LNCaP clone FGC (cell line): ENCODE results near the gene GLOD5.

Source experiments
- DNase-seq: peaks from one replicate; pipeline ENCODE4 v3.0.0-alpha.2; 2011; ENCODE audit warnings: low read depth
- H3K4me3 ChIP-seq: 2 replicates; pipeline ENCODE4 v1.5.1; 2011; ENCODE audit warnings: mild to moderate bottlenecking, low read depth, low read length, control low read depth
- TF ChIP-seq, protein P1 (sequence below): IDR thresholded peaks from 2 replicates; pipeline ENCODE4 v1.5.1; 2012; ENCODE audit warnings: mild to moderate bottlenecking; ENCODE audit not compliant: control insufficient read depth, insufficient read depth; ENCODE audit errors: extremely low read depth

GLOD5 gene

DNA sequence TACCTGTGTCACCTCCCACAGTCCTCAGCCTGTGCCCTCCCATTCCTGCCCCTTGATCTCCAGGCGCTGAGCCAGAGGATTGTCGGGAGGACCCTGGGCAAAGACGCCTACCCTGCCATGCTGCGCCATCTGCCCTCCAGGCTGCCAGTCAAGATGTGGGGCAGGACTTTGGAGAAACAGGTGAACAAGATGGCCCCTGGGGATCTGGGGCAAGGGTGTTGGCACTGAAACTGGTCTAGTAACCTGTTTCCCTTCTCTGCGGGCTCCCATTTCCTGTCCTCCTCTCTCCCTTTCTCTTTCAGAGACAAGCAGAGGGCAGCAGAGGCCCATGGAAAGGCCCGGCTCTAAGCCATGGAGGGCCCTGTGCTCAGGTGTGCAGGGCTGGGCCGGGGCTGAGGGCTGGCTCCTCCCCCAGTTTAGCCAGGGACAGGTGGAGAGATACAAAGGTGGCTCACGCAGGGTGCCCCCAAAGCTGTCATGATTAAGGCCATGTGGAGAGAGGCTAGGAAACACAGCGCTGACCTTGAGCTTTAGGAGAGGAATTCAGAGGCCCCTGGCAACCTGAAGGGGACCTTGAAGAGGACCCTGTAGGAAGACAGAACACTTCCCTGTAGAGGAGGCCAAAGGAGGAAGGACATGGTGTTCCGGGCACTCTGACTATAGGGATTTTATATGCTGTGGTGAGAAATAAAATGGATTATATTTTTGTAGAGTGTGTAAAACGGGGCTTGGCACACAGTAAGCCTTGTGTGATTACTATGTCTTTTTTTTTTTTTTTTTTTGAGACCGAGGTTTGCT lies at the start of gene GLOD5:
GLOD5 (plus strand) TSS at position 74 of the 798 bp plus-strand sequence; CDS start at position 118, 44 bp downstream.
- peak; percentile 79 for DNase-seq
- TF ChIP-seq, protein P1, sequence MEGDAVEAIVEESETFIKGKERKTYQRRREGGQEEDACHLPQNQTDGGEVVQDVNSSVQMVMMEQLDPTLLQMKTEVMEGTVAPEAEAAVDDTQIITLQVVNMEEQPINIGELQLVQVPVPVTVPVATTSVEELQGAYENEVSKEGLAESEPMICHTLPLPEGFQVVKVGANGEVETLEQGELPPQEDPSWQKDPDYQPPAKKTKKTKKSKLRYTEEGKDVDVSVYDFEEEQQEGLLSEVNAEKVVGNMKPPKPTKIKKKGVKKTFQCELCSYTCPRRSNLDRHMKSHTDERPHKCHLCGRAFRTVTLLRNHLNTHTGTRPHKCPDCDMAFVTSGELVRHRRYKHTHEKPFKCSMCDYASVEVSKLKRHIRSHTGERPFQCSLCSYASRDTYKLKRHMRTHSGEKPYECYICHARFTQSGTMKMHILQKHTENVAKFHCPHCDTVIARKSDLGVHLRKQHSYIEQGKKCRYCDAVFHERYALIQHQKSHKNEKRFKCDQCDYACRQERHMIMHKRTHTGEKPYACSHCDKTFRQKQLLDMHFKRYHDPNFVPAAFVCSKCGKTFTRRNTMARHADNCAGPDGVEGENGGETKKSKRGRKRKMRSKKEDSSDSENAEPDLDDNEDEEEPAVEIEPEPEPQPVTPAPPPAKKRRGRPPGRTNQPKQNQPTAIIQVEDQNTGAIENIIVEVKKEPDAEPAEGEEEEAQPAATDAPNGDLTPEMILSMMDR, result peak; percentile 66
- peak within 1 kb of the TSS; percentile 41 for H3K4me3 ChIP-seq

DNA sequence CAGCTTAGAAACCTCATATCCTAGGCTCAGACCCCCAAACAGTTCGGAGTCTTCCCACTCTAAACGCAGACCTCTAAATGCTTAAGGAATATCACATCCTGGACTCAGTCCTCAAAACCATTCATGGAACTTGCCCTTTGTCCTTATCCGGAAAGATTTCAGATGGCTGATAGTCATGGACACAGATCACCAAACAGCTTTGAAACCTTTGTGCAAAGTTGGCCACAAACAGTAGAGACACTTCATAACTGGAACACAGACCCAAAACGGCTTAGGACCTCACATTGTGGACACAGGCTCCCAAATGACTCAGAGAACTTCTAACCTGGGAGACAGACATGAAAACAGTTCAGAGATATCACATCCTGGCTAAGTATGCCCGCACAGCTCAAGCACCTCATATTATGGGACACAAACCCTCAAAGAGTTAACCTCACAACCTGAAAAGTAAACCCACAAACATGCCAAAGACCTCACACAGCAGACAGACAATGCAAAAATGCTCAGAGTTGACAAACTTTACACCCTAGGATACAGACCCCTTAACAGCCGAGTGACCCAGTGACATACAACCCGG lies 49.5 kb upstream of the GLOD5 start:
- DNase-seq, result no peak
- TF ChIP-seq, protein P1, result no peak
- H3K4me3 ChIP-seq, result no peak overlapping the region

DNA sequence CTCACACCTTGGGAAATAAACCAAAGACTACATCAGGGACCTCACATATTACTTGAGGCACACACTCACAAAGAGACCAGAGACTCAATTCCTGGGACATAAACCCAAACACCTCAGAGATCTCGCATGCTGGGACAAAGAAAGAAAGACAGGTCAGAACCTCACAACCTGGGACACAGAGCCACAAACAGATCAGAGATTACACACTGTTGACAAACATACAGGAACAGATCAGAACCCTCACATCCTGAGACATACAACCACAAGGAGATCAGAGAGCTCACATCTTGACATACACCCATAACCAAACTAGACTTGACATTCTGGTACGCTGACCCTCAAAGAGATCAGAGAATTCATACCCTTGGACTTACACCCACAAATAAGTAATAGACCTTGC lies 47.7 kb upstream of the GLOD5 start:
- DNase-seq, result no peak
- no peak overlapping the region for H3K4me3 ChIP-seq
- TF ChIP-seq, protein P1, result no peak

DNA sequence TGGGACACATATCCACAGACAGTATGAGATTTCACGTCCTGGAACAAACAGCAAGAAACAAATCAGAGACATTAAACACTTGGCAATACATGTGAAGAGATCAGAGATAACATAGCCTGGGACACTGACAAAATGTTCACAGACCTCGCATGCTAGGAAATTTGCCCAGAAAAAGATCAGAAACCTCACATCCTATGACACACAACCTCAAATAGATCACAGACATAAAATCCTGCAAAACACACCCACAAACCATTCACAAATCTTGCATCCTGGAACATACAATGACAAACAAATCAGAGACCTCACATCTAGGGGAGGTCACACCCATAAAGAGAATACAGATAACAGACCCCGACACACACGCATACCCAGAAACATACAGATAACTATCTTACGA lies 47.0 kb upstream of the GLOD5 start:
- no peak for DNase-seq
- no peak overlapping the region for H3K4me3 ChIP-seq
- TF ChIP-seq, protein P1, result no peak

DNA sequence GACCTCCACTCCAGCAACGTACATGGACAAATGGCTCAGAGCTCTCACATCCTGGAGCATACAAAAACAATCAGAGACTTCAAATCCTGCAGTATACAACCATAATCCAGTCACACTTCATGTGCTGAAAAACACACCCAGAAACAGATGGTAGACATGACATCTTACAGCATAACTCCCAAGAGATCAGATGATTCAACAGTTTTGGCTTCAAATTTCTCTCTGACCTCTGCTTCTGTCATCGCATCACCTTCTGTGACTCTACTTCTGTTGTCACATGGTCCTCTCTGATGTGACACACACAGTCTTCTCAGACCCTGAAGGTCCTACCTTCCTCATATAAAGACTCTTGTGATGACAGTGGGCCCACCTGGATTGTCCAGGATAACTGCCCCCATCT lies 46.5 kb upstream of the GLOD5 start:
- H3K4me3 ChIP-seq, result no peak overlapping the region
- DNase-seq, result no peak
- TF ChIP-seq, protein P1, result no peak

DNA sequence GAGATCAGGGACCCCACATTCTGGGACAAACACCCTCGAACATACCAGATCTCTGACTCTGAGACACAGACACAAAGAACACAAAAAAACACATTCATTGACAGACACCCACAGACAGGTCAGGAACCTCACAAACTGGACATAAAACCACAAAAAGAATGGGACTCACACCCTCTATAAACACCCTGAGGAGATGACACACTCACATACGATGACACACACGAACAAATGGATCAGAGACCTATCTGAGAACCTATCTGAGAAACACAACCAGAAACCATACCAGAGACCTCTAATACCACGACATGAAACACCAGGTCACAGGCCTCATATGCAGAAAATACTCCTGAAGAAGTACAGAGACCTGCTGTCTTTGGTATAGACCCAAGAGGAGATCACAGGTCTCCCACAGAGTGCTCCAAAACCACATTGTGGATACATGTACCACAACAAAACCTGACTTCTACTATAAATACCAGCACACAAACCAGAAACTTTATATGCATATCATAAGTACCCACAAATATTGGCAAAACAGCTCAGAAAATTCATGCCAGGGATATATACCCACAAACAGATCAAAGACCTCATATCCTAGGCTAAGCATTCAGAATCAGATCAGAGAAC lies 45.6 kb upstream of the GLOD5 start:
- TF ChIP-seq, protein P1, result no peak
- no peak for DNase-seq

More for the DNA sequence above, 45.6 kb upstream of the GLOD5 start:
- H3K4me3 ChIP-seq, result no peak overlapping the region
